Nephron (organoid): ENCODE results near the gene PRC1.

Experiments used
- H3K27ac Mint-ChIP-seq, 3 experiments: 2 replicates each; pipeline ENCODE4 v1.8.0; 2020; ENCODE audit warnings: mixed read lengths in 3 of 3, mild to moderate bottlenecking in 2 of 3, moderate library complexity in 1 of 3
- H3K27me3 Mint-ChIP-seq: 2 replicates; pipeline ENCODE4 v1.8.0; 2021; ENCODE audit warnings: low read depth, mild to moderate bottlenecking, moderate library complexity, mixed read lengths
- H3K36me3 Mint-ChIP-seq: 2 replicates; pipeline ENCODE4 v1.8.0; 2020; ENCODE audit warnings: low read depth, mixed read lengths
- H3K4me1 Mint-ChIP-seq: 2 replicates; pipeline ENCODE4 v1.8.0; 2020; ENCODE audit warnings: mixed read lengths
- H3K4me3 Mint-ChIP-seq, 3 experiments: 2 replicates each; pipeline ENCODE4 v1.8.0; 2020; ENCODE audit warnings: mild to moderate bottlenecking in 3 of 3, mixed read lengths in 3 of 3, moderate library complexity in 2 of 3
- H3K9me3 Mint-ChIP-seq: 2 replicates; pipeline ENCODE4 v1.8.0; 2020; ENCODE audit warnings: mixed read lengths
- TF ChIP-seq, protein P1 (sequence below), 3 experiments: fragments of 200-600 bp; sonication (generic); IDR thresholded peaks; one replicate each; pipeline ENCODE4 v1.5.0; 2021; ENCODE audit warnings: antibody characterized with exemption in 3 of 3; ENCODE audit not compliant: unreplicated experiment in 3 of 3

Gene PRC1, protein sequence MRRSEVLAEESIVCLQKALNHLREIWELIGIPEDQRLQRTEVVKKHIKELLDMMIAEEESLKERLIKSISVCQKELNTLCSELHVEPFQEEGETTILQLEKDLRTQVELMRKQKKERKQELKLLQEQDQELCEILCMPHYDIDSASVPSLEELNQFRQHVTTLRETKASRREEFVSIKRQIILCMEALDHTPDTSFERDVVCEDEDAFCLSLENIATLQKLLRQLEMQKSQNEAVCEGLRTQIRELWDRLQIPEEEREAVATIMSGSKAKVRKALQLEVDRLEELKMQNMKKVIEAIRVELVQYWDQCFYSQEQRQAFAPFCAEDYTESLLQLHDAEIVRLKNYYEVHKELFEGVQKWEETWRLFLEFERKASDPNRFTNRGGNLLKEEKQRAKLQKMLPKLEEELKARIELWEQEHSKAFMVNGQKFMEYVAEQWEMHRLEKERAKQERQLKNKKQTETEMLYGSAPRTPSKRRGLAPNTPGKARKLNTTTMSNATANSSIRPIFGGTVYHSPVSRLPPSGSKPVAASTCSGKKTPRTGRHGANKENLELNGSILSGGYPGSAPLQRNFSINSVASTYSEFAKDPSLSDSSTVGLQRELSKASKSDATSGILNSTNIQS

DNA sequence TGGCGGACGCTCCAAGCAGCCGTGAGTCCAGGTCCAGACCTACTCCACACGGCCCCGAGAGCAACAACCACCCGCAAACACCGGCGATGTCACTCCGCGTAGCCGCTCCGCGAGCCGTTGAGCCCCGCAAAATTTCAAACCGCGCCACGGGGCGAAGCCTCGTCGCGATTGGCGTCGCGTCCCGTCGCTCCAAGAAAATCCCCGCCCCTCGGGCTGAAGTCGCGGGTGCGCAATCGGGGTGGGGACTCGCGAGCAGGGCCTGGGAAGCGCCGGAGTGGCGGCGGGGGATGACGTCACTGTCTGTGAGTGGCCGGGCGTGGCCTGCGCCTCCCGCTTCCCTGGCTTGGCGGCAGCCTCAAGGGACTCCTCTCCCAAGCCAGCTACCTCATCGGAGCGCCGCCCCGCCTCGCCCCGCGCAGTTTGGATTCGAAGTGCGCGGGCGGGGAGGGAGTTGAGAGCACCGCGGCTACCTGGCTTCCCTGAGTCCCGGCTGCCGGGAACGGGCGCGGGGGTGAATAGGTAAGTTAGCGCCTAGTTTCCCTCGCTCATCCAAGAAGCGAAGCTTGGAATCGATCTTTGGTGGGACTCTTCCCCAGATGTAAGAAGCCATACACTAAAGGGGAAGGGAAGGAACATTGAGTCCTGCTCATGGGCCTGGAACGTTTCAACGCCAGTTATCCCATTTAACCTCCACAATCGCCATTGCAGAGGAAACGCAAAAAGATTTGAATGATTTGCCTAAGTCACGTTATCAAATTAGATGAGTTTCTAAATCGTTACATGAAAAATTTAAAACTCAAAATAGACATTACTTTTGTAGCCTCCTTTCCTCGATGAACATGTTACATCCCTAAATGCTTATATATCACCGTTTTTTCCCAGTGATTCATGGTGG, at the start of gene PRC1:
PRC1 (minus strand) TSS at position 119 of the 895 bp plus-strand sequence; CDS start at position 1, 118 bp downstream.
- peaks cover 22% of the 10 kb centered on the region for H3K36me3 Mint-ChIP-seq
- H3K27me3 Mint-ChIP-seq, result no peaks in the 10 kb centered on the region
- peak within 1 kb of the TSS; percentile 100 for H3K4me3 Mint-ChIP-seq
- peak within 1 kb of the TSS; percentile 77 to 96 (median 94) for H3K27ac Mint-ChIP-seq
- peaks cover 23% of the 10 kb centered on the region for H3K4me1 Mint-ChIP-seq
- no peaks in the 10 kb centered on the region for H3K9me3 Mint-ChIP-seq
- TF ChIP-seq, protein P1, sequence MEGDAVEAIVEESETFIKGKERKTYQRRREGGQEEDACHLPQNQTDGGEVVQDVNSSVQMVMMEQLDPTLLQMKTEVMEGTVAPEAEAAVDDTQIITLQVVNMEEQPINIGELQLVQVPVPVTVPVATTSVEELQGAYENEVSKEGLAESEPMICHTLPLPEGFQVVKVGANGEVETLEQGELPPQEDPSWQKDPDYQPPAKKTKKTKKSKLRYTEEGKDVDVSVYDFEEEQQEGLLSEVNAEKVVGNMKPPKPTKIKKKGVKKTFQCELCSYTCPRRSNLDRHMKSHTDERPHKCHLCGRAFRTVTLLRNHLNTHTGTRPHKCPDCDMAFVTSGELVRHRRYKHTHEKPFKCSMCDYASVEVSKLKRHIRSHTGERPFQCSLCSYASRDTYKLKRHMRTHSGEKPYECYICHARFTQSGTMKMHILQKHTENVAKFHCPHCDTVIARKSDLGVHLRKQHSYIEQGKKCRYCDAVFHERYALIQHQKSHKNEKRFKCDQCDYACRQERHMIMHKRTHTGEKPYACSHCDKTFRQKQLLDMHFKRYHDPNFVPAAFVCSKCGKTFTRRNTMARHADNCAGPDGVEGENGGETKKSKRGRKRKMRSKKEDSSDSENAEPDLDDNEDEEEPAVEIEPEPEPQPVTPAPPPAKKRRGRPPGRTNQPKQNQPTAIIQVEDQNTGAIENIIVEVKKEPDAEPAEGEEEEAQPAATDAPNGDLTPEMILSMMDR (IDR thresholded peaks at IDR 0.05; ENCODE audit: unreplicated experiment in 3 of 3), result no peak

- Mint-ChIP-seq H3K36me3 (no peaks in the 10 kb centered on the region), H3K4me1 (no peaks in the 10 kb centered on the region), H3K4me3 (no peak overlapping the region), H3K27me3 (peaks cover 2% of the 10 kb centered on the region), H3K27ac (no peak overlapping the region), H3K9me3 (peaks cover 5% of the 10 kb centered on the region)
- TF ChIP-seq, protein P1 (IDR thresholded peaks at IDR 0.05; ENCODE audit: unreplicated experiment in 3 of 3), result no peak
Observed at GRCh38 chr15:91043202-91043874, 49.0 kb upstream of the PRC1 start.

- no peak overlapping the region for H3K27ac Mint-ChIP-seq
Observed at GRCh38 chr15:91040856-91041255, 46.5 kb upstream of the PRC1 start.

DNA sequence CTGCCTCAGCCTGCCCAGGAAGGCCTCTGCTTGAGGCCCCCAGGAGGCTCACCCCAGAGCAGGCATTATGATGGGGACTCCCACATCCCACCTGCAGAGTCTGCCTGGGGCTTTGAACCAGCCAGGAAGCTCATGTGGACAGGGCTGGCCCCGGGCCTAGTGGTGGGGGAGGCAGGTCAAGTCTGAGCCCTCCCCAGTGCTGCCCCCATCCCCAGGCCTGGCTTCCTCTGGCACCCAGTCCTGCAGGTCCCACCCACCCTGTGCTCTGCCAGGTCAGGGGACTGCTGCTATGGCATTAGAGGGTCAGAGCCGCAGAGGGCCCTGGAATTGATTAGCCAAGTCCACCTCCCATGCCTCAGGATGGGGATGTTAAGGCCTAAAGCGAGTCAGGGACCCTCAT, 45.7 kb upstream of the PRC1 start:
- peaks cover 17% of the 10 kb centered on the region for H3K27me3 Mint-ChIP-seq
- H3K4me3 Mint-ChIP-seq, result no peak overlapping the region
- H3K9me3 Mint-ChIP-seq, result peaks cover under 1% of the 10 kb centered on the region
- H3K27ac Mint-ChIP-seq, result no peak overlapping the region
- no peaks in the 10 kb centered on the region for H3K4me1 Mint-ChIP-seq
- no peaks in the 10 kb centered on the region for H3K36me3 Mint-ChIP-seq
- TF ChIP-seq, protein P1 (IDR thresholded peaks at IDR 0.05; ENCODE audit: unreplicated experiment in 3 of 3), result no peak

More at GRCh38 chr15:91040856-91041255, 46.5 kb upstream of the PRC1 start:
- H3K27me3 Mint-ChIP-seq, result peaks cover 13% of the 10 kb centered on the region
- peaks cover 5% of the 10 kb centered on the region for H3K9me3 Mint-ChIP-seq
- H3K4me1 Mint-ChIP-seq, result no peaks in the 10 kb centered on the region
- H3K4me3 Mint-ChIP-seq, result no peak overlapping the region
- H3K36me3 Mint-ChIP-seq, result no peaks in the 10 kb centered on the region
- TF ChIP-seq, protein P1 (IDR thresholded peaks at IDR 0.05; ENCODE audit: unreplicated experiment in 3 of 3), result no peak

GRCh38 chr15:91032919-91033803, 38.8 kb upstream of the PRC1 start:
- Mint-ChIP-seq H3K36me3 (no peaks in the 10 kb centered on the region), H3K27me3 (peaks cover 24% of the 10 kb centered on the region), H3K4me1 (no peaks in the 10 kb centered on the region), H3K9me3 (no peaks in the 10 kb centered on the region), H3K4me3 (no peak overlapping the region), H3K27ac (no peak overlapping the region)
- TF ChIP-seq, protein P1 (IDR thresholded peaks at IDR 0.05; ENCODE audit: unreplicated experiment in 3 of 3), result peak; percentile 44 to 57 (median 48)
